ENCODE measurements around the gene STK38L.
"Not testable (repeated sequence)": the region's sequence is repeated elsewhere in the genome, so short reads cannot be mapped to it uniquely, and the experiment has no call there.

STK38L gene

GRCh38 chr12:27226407-27226929 lies 17.6 kb upstream of the STK38L start:
- no peak for DNase-seq (ENCODE audit: low read depth in 2 of 2)

- no peak for DNase-seq (ENCODE audit: low read depth in 2 of 2)
Observed at GRCh38 chr12:27229367-27229766, 14.7 kb upstream of the STK38L start.

DNA sequence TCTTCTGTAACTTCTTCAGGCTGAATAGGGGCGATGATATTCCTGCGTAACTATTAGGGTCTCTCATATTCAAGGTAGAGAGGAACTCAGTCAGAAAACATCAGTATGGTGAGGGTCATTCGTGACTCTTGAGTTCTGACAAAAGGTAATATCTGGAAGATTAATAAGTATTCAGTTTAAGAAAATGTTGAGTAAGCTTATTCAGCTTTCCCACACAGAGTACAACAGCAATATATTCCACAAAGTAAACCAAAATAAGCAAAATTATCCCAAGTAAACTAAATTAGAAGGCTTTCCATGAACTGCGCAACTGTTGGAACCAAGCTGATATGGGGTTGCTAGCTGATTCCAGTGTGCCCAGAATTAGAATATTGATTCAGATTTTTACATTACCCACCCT lies 12.7 kb upstream of the STK38L start:
- DNase-seq (ENCODE audit: low read depth in 2 of 2) = not testable (repeated sequence)

GRCh38 chr12:27233814-27234213 lies 10.3 kb upstream of the STK38L start:
- no peak for DNase-seq (ENCODE audit: low read depth in 2 of 2)

- DNase-seq (ENCODE audit: low read depth in 2 of 2) = no peak
Observed at GRCh38 chr12:27236498-27236897, 7.6 kb upstream of the STK38L start.

DNA sequence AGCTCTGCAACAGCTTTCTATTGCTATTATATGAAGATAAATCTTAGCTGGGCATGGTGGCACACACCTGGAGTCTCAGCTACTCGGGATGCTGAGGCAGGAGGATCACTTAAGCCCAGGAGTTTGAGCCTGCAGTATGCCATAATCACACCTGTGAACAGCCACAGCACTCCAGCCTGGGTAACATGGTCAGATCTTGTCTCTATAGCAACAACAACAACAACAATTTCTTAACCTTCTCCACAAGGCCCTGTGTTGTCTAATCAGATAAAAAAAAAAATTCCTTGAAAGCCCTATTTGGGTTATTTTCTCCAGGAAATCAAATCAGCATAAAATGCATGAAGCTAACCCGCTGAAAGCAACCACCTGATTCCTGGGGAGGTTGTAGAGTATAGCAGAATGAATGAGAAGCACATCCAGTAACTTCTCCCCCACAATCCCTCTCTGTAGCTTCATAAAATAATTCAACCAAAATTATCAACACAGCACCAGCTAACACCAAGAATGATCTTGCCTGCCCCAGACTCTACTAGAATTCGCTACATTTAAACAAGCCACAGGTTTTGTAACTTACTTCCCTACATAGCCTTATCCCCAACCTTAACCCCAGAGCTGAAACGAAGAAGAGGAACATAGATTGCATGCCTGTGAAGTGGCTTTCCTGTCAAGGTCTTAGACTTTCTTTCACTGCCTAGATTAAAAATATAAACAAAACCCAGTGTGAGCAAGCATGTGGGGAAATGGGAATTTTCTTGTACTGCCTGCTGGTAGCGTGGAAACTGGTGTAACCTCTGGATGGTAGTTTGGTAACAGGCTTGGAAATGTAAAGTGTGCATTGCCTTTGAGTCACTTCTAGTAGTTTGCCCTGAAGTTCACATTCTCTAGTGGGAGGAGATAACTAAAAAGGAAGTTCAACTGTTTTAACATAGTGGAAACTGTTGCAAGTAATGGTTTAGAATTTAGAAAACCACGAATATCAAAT lies 6.0 kb upstream of the STK38L start:
- DNase-seq (ENCODE audit: low read depth in 2 of 2) = no peak

GRCh38 chr12:27243006-27243405 lies 1.1 kb upstream of the STK38L start:
- no peak for DNase-seq (ENCODE audit: low read depth in 2 of 2)

GRCh38 chr12:27244689-27245488 lies 803 bp downstream of the STK38L start:
- DNase-seq (ENCODE audit: low read depth in 2 of 2) = no peak

DNA sequence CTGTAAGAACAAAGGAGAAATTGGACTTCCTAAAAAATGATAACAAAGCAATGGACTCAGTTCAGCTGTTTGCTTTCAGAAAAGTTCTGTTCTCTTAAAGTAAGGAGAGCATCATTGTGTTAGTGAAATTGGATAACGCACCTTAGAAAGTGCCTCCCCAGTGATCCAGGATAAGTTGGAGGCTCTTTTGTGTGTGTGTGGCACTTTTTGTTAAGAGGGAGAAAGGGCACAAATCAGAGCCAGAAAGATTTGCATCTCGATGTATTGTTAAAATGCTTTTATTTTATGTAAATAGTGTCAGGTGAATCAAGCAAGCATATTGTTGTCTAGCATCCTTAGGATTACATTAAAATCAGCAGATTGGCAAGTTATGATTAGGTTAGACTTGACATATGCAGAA lies 2.1 kb downstream of the STK38L start:
- no peak for DNase-seq (ENCODE audit: low read depth in 2 of 2)

DNA sequence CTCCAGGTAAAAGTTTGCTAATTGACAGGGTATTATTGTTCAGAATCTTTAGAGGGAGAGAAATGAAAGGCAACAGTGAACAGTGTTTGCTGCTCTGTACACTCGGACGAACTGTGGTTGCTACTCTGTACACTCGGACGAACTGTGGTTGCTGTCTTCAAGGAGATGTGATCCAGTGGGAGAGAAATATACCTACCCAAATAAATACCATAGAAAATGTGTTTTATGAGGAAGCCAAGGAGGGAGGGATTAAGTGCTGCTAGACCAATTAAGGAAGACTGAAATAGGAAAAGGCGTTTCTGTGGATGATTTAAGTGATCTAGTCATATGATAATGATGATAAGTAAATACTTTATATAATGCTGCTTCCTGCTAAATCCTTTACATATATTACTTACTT lies 2.7 kb downstream of the STK38L start:
- no peak for DNase-seq (ENCODE audit: low read depth in 2 of 2)

DNA sequence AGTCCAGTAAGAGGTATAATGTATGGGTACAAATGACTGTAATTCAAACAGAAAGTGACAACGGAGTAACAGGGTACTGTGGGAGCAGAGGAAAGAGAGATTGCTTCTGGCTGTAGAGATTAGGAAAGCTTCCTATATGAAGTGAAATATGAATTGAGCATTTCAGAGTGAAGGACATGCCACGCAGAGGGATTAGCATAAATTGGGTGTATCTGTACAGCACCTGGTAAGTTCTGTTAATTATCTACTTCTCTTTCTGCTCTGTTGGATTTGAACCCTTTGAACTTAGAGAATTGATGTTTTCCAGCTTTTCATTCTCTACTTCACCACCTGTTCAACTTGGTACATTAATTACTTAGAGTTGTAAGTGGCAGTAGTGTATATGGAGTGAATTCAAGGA lies 8.8 kb downstream of the STK38L start:
- no peak for DNase-seq (ENCODE audit: low read depth in 2 of 2)

GRCh38 chr12:27253347-27253746 lies 9.3 kb downstream of the STK38L start:
- DNase-seq (ENCODE audit: low read depth in 2 of 2) = no peak

- DNase-seq (ENCODE audit: low read depth in 2 of 2) = no peak
Observed at GRCh38 chr12:27255806-27256205, 11.7 kb downstream of the STK38L start.

DNA sequence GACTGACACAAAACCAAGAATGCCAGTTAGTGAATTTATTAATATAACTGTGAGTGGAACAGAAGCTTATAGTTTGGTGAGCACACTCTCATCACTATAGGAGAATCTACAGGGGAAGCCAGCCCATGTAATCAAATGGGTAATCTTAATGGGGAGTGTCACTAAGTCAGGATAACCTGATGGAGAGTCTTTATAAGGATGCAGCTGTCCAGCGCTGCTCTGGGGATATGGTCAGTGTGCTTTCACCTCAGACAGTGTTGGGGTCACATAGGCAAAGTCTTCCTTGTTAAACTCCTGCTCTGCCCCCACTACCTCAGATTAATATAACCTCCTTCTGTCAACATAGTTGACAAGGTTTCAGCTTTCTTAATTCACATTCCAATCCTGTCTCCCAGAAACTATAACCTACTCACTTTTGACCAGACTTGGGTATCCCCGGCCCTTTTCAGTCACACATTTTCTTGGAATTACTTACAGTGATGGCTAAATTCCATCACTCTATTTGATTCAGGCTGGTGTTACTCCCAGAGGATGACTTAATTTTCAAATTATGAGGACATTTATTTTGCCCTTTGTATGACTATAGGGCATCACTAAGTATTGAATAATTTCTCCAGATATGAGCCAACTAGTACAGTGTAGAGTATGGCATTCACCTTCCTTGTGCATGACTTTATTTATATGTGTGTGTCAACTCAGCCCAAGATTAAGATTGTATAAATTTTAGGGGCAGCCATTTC lies 13.2 kb downstream of the STK38L start:
- DNase-seq (ENCODE audit: low read depth in 2 of 2) = no peak

DNA sequence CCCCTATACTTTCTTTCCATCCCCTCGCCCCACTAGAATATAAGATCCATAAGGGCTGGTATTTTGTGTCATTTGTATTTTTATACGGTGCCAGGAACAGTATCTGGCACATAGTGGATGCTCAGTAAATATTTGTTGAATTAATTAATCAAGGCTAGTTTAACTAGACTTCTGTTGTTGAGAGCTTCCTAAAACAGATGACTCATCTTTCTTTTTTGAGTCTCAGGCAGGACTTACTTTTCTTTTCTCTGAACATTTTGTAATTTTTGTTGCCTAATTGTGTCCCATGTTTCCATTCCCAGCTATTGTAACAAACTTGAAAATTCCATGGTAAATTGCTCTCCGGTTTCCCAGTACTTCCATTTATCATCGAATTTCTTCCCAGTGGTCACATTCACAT lies 16.7 kb downstream of the STK38L start:
- no peak for DNase-seq (ENCODE audit: low read depth in 2 of 2)

DNA sequence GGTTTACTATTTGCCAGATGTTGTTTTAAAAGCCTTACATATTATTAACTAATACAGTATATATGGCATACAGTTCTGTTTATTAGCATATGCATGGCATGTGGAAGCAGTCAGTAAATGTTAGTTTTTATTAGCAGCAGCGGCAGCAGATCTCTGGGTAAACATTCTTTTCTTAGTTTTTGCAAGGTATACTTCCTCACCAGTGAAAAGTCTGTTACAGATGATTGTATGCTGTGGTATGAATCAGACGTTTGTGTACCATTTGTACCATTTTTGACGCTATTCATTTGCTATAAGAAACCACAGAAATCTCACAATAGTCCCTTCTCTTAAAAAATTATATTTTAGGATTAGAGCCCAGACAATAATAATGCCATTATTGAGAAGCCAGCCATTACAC lies 17.8 kb downstream of the STK38L start:
- DNase-seq (ENCODE audit: low read depth in 2 of 2) = no peak

- DNase-seq (ENCODE audit: low read depth in 2 of 2) = no peak
Observed at GRCh38 chr12:27270148-27270547, 26.1 kb downstream of the STK38L start.

- DNase-seq (ENCODE audit: low read depth in 2 of 2) = no peak
Observed at GRCh38 chr12:27271206-27271605, 27.1 kb downstream of the STK38L start.

GRCh38 chr12:27272373-27273028 lies 28.4 kb downstream of the STK38L start:
- DNase-seq (ENCODE audit: low read depth in 2 of 2) = no peak

DNA sequence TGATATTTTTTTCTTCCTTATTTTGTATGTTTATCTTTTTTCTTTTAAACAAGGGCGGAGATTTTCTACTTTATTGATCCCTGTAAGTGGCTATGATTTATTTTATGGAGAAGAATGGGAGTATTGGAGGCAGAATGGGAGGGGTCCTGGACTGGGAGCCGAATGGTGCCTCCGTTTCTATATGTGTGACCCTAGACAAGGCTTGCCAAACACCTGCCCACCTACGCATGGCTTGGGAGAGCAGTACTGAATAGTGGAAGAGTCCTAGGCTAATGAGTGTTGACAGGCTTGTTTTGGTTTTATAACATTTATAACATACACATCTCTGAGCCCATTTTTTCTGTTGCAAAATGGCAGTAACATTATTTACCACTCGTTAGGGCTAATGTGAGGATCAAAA lies 29.0 kb downstream of the STK38L start:
- no peak for DNase-seq (ENCODE audit: low read depth in 2 of 2)

DNA sequence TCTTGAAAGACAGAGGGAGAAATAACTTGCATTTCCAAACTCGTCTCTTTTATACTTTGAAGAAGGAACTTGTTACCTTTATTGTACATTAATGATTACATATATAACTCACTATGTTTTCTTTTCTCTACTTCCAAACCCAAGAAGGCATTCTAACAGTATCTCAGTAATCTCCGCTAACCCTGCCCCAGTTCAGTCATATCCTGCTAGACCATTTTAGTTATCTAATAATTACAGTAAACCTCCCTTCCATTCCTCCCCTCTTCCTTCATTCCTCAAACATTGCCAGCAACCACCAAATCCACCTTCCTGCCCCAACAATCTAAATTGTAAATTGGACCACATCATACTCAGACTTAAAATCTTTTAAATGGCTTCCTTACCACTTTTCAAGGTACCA lies 30.6 kb downstream of the STK38L start:
- DNase-seq (ENCODE audit: low read depth in 2 of 2) = no peak

Measured in fibroblast of skin of left biceps (primary cell).